GM21360 (cell line): ENCODE measurements around the gene EEF2K.
A peak's percentile ranks its signal among the peaks of the same experiment; 100 is the strongest.
"Not testable (repeated sequence)": the region's sequence is repeated elsewhere in the genome, so short reads cannot be mapped to it uniquely, and the experiment has no call there.

ENCODE experiments used
- ATAC-seq: cut with Tn5 transposase; IDR thresholded peaks from one replicate; pipeline ENCODE4 v1.9.1; 2021; ENCODE audit warnings: mild to moderate bottlenecking, moderate library complexity; ENCODE audit not compliant: unreplicated experiment

EEF2K gene

GRCh38 chr16:22189473-22190080 lies 16.5 kb upstream of the EEF2K start:
- ATAC-seq, result no peak

- ATAC-seq, result peak; percentile 52
Measured at GRCh38 chr16:22190081-22190775, 15.8 kb upstream of the EEF2K start.

DNA sequence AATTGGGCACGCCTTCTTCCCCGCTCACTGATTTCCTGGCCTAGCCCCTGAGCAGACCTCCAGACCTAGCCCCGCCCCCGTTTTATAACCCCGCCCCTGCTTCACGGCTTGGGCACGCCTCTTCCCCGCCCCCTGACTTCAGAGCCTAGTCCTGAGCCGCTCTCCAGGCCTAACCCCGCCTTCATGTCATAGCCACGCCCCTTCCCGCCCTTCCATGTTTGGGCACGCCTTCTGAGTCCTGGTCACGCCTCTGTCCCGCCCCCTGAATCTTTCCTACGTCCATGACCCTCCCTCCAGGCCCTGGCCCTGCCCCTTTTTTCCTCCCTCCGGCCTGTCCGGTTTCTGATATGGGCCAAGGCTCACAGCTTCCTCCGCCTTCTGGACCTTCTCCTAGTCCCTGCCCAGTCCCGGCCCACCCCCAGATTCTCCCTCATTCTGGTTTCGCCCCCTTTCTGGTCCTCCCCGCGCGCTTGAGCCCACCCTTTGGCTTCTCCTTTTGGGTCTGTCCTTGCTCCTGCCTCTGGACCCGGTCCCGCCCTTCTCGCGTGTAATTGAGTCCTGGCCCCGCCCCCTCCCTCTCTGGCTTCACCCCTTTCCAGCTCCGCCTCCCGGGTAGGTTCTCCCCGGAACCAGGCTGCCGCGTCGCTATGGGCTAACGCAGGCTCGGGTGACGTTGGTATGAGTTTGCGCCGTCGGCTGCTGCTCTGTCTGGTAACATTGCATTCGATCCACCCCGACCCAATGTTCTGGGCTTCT lies 15.1 kb upstream of the EEF2K start:
- peak; percentile 40 for ATAC-seq

DNA sequence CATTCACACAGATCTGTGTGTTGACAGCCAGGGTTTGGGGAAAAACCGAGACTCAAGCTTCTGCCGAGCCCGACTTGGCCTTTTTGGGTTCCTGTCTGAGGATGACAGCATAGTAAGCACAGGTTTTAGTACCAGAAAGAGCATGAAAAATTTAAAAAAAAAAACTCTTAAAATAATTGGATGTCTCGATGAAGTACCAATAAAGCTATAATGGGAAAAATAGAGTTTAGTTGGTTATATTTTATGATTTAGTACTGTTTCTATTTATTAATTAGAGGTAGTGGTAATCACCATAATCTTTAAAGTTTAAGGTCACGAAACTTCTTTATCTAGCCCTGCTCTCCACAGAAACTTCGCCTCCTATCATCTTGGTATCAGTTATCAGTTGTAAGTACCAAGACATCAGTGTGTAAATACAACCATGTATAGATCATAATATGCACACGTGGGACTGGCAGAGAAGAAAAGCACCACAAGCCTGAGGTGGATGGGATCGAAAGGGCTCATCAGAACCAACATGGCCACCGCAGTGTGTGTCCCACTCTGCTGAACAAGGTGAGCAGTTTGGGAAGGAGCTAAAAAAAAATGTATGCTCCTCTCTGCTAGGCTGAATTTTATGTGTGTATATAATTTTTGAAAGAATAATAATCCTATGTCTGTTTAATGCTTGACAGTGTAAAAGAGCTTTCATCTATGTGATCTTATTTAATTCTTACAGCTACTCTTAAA lies 14.4 kb upstream of the EEF2K start:
- no peak for ATAC-seq

GRCh38 chr16:22192261-22193062 lies 13.6 kb upstream of the EEF2K start:
- ATAC-seq, result peak; percentile 21

- ATAC-seq, result no peak
Measured at GRCh38 chr16:22193063-22193411, 13.0 kb upstream of the EEF2K start.

DNA sequence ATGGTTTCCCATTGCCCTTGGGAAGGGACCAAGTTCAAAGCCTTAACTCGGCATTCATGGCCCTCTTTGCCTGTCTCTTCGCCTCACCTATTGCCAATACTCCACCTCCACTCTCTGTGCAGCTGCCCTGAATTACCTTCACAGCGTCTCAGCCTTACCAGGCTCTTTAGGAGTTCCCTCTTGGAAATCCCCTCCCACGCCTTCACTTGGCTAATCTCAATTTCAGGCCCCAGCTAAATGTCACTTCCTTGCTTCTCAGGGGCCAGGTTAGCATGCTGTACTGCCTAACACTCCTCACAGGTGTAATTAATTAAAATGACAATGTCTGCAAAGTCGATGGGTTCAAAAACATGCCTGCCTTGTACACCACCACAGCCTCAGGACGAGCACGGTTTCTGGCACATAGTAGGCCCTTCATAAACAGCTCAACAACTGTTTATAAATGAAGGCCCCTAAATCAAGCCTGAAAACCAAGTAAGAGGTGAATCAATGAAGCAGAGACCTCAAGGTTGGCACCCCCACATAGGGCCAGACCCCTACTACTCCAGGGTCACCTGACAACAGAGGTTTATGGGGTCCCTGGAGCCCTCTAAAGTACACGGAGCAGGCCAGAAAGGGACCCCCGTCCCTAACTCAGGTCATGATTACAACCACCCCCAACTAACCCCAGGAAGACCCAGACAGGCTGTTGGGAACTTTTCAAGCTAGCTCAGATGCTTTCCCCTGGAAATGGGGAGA lies 11.2 kb upstream of the EEF2K start:
- ATAC-seq, result no peak

DNA sequence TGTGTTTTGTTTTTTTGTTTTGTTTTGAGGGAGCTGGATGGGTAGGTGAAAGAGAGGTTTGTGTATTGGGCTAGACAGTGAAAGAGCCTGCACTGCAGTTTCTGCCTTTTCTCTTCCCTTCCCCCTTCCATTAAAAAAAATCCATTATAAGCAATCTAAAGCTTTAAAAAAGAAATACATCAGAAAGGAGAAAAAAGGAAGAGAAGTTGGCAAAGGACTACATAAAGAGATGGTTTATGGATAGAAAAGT lies 10.7 kb upstream of the EEF2K start:
- no peak for ATAC-seq

DNA sequence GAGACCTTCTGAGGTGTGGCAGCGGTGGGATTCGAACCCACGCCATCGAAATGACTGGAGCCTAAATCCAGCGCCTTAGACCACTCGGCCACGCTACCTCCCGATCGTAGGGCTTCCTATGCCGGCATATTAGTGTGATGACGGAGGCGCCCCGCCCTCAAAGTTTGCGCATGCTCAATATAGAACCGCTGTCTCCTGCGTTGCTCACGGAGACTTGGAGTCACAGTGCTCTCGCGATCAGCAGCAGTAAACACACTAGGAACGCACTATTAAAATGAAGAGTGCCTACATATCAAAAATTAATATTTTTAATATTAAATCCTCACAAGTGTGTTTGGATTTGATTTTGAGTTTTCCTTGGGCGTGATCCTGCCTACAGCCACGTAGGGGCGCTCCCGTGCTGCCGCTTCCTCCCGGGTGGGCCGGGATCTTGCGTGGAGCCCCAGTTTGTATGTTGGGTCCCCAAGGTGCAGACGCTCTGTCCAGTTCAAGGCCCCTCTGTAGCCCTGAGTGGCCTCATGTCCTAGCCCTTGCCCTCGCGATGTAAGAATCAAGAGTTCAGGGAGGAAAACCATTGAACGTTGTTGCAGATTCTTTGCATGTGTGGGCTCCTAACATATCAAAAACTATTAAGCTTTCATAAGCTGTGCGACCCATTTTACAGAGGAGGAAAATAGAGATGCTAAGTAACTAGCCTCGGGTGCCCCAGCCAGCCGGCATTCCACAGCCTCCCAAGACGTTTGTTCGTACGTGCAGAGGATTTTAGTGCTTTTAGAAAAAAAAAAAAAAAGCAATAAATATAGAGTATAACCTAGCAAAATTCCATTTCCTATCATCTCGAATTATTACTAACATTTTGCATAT lies 10.2 kb upstream of the EEF2K start:
- peak; percentile 26 for ATAC-seq

GRCh38 chr16:22196559-22197168 lies 9.4 kb upstream of the EEF2K start:
- ATAC-seq, result not testable (repeated sequence)

DNA sequence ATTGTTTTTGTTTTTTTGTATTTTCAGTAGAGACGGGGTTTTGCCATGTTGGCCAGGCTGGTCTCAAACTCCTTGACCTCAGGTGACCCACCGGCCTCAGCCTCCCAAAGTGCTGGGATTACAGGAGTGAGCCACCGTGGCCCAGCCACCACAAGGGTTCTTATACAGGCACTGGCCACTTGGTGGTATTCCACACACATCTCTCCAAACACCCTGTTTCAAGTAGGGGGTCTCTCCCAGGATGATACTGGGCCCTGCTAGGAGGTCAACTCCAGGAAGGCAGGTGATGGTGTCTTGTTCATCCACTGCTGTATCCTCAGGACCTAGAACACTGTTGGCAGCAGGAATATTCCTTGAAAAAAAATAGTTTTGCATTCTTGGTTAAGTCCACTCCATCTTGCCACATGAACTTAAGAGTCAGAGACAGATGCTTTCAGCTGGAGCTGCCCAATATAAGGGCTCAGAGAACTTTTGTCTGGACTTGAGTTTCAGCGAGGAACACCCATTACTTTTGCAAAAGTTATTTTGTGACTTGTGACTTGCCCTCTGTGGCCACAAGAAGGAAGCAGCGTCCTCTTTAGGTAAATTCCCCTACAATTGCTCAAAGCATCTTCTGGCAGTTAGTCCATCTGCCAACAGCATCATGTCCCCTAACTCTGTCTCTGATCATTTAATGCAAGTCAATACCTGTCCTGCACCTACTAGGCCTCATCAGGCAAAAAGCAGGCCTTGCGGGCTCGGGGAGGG lies 7.4 kb upstream of the EEF2K start:
- ATAC-seq, result no peak

- no peak for ATAC-seq
Measured at GRCh38 chr16:22202261-22202637, 3.8 kb upstream of the EEF2K start.

GRCh38 chr16:22203091-22203490 lies 3.0 kb upstream of the EEF2K start:
- no peak for ATAC-seq

DNA sequence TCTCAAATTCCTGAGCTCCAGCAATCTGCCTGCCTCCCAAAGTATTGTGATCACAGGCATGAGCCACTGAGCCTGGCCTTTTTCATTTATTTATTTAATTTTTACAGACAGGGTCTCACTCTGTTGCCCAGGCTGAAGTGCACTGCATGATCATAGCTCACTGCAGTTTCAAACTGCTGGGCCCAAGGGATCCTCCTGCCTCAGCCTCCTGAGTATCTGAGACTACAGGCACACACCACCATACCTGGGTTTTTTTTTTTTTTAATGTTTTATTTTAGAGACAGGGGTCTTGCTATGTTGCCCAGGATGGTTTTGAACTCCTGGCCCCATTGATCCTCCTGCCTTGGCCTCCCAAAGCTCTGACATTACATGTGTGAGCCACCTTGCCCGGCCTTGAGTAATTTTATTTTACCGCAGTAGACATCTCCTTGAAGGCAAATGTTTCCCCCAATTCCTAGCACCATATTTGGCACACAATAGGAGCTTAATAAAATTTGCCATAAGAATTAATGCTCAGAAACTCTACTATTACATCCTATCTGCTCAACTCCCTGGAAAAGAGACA lies 1.9 kb upstream of the EEF2K start:
- ATAC-seq, result no peak

GRCh38 chr16:22205577-22206012 lies 483 bp upstream of the EEF2K start:
- no peak for ATAC-seq

DNA sequence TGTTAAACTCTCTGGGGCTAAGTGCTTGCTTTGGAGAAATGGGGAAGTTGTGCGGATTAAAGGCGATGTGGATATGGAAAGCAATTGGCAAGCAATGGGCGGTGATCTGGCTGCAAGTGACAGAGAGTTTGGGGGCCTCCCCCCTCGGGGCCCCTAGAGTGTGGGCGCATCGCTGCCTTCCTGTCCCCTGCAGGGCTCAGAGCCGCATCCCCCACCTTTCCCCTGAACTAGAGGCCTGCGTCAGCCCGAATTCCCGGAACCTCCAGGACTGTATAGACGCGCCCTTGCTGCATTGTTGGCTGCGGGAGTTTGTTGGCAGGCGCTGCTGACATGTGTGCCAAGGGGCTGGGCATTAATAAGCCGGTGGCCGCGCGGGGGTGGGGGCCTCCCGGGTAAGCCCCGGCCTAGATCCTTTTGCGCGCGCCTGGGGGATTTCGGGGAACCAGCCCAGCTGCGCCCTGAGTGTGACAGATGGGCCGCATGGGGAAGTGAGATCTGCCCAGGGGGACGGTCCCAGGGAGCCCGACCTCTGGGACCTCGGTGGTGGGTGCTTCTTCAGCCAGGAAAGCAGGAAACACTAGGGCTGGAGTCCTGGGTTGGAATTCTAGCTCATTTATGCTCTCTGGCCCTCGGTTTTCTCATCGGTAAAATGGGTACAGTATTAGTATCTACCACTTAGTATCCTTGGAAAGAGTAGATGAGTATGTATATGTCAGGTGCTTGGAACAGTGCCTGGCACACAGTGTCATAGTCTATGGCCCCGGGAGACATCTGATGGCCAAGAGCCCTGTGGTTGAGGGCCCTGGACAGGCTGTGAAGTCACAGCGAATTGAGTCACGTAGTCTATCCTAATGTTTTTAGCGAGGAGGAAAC lies 1.0 kb downstream of the EEF2K start:
- ATAC-seq, result peak; percentile 53
